OCI-LY1 (cell line): ENCODE data around the gene CNTNAP2.

Experiments
- H2AFZ ChIP-seq: fragments of 200-600 bp; sonication (generic), shearing (Covaris generic); 2 replicates; pipeline ENCODE4 v1.6.0; 2014; ENCODE audit warnings: antibody characterized with exemption, mild to moderate bottlenecking, low read length
- H3F3A ChIP-seq: fragments of 200-600 bp; sonication (generic), shearing (Covaris generic); 2 replicates; pipeline ENCODE4 v1.6.0; 2014; ENCODE audit warnings: mild to moderate bottlenecking, antibody characterized with exemption, low read length, moderate library complexity; ENCODE audit not compliant: insufficient read depth
- H3K27ac ChIP-seq: fragments of 200-600 bp; sonication (generic); 2 replicates; pipeline ENCODE4 v1.5.1; 2014; ENCODE audit warnings: low read length, mixed run types, mild to moderate bottlenecking, low read depth; ENCODE audit not compliant: poor library complexity, severe bottlenecking
- H3K27me3 ChIP-seq: fragments of 200-600 bp; sonication (generic); 2 replicates; pipeline ENCODE4 v1.6.0; 2014; ENCODE audit warnings: antibody characterized with exemption, mild to moderate bottlenecking, low read length, moderate library complexity; ENCODE audit not compliant: insufficient read depth
- H3K36me3 ChIP-seq: fragments of 200-600 bp; sonication (generic); 2 replicates; pipeline ENCODE4 v1.6.1; 2014; ENCODE audit warnings: mild to moderate bottlenecking, antibody characterized with exemption, low read length, moderate library complexity, mixed read lengths; ENCODE audit not compliant: insufficient read depth
- H3K4me1 ChIP-seq: fragments of 200-600 bp; sonication (generic); 2 replicates; pipeline ENCODE4 v1.5.1; 2014; ENCODE audit warnings: mild to moderate bottlenecking, low read length, moderate library complexity; ENCODE audit not compliant: insufficient read depth, severe bottlenecking
- H3K4me2 ChIP-seq: fragments of 200-600 bp; sonication (generic), shearing (Covaris generic); 2 replicates; pipeline ENCODE4 v1.6.1; 2014; ENCODE audit warnings: low read length
- H3K4me3 ChIP-seq: fragments of 200-600 bp; sonication (generic); 2 replicates; pipeline ENCODE4 v1.5.1; 2014; ENCODE audit warnings: low read length, low read depth, mild to moderate bottlenecking, mixed read lengths; ENCODE audit not compliant: poor library complexity, severe bottlenecking
- H3K79me2 ChIP-seq: fragments of 200-600 bp; shearing (Covaris generic); 2 replicates; pipeline ENCODE4 v1.6.1; 2016; ENCODE audit warnings: mixed run types, low read length, mixed read lengths; ENCODE audit not compliant: insufficient read depth
- H3K9ac ChIP-seq: fragments of 200-600 bp; sonication (generic), shearing (Covaris generic); 2 replicates; pipeline ENCODE4 v1.6.1; 2014; ENCODE audit warnings: mild to moderate bottlenecking, low read length, mixed read lengths
- H3K9me2 ChIP-seq: fragments of 200-600 bp; sonication (generic), shearing (Covaris generic); 2 replicates; pipeline ENCODE4 v1.6.1; 2014; ENCODE audit warnings: low read depth, mild to moderate bottlenecking, low read length, mixed read lengths
- H3K9me3 ChIP-seq: fragments of 200-600 bp; shearing (Covaris generic); 2 replicates; pipeline ENCODE4 v1.6.1; 2014; ENCODE audit warnings: low read length, mixed read lengths
- H4K20me1 ChIP-seq: fragments of 200-600 bp; sonication (generic), shearing (Covaris generic); 2 replicates; pipeline ENCODE4 v1.6.0; 2016; ENCODE audit warnings: mild to moderate bottlenecking, low read length; ENCODE audit not compliant: insufficient read depth
- CTCF ChIP-seq: fragments of 200-600 bp; sonication (generic), shearing (Covaris generic); IDR thresholded peaks from 2 replicates; pipeline ENCODE4 v1.5.1; 2017; ENCODE audit warnings: mild to moderate bottlenecking, antibody characterized with exemption, low read length, moderate library complexity, mixed read lengths
- EZH2 ChIP-seq: fragments of 200-600 bp; sonication (generic), shearing (Covaris generic); IDR thresholded peaks from 2 replicates; pipeline ENCODE4 v1.8.0; 2017; ENCODE audit warnings: borderline replicate concordance, mixed run types, mild to moderate bottlenecking, antibody characterized with exemption, low read length, moderate library complexity, mixed read lengths

Gene CNTNAP2

DNA sequence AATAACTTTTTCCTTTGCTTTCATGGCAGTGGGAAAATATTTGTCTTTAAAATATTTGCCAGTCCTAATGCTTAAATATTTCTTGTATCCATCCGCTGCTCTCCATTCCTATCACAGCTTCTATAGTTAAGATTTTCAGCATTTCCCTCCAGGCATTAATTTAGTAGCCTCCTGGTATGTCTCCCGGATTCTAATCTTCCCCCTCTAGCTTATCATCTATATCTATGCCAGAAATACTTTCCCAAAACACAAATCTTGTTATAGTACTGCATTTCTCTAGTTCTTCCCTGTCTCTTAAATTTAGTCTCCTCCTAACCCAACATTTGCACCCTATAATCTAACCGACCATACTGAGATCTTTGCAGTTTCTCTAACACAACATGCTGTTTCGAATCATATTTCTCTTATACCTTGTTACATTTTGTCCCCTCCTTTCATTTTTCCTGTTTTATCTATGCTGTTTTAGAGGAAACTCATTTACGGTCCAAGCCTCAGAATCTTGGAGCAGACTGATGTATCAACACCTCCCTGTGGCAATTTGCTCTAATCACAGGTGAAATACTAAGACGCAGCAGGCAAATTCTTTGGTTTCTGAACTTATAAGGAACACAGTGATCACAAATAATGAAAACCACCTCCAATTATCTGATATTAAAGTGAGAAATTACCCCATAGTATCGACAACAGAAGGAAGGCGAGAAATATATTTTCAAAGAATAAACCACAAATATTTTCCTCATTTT, 10.3 kb downstream of the CNTNAP2 start:
- Histone ChIP-seq H3K9me3 (peaks cover 11% of the 10 kb centered on the region), H3K9ac (no peak overlapping the region), H3K4me2 (peak overlapping the region; percentile 9; the same call in 1 of the 2 replicates), H3K27ac (no peak overlapping the region), H4K20me1 (no peaks in the 10 kb centered on the region), H2AFZ (peak overlapping the region; percentile 90), H3K9me2 (no peaks in the 10 kb centered on the region), H3K4me3 (no peak overlapping the region), H3K27me3 (no peaks in the 10 kb centered on the region), H3F3A (peaks cover 3% of the 10 kb centered on the region; the same call in 1 of the 2 replicates), H3K4me1 (peaks cover 18% of the 10 kb centered on the region), H3K79me2 (no peaks in the 10 kb centered on the region), H3K36me3 (no peaks in the 10 kb centered on the region)
- peak; percentile 48 for TF ChIP-seq CTCF
- TF ChIP-seq EZH2 = no peak

DNA sequence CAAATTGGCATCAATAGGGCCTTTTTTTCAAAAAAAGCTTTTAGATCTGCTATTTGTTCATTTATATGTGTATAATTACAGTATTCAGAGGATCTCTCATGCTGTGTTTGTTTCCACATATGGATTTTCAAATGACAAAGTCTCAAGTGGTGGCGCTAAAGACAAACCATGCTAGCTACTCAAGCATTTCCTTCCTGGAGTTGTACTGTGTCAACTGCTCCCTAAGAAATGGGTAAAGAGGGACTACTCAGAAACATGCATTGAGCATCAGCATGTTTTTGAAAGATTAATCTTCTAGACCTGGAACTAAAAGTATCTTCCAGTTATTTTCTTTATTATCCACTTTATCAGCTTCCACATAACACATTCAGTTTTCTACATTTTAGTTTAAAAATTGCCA, 12.7 kb downstream of the CNTNAP2 start:
- no peak overlapping the region for H3K4me2 ChIP-seq
- H3K4me1 ChIP-seq = peaks cover 18% of the 10 kb centered on the region
- TF ChIP-seq CTCF = peak; percentile 35
- no peak for TF ChIP-seq EZH2
- H3K9me3 ChIP-seq = peaks cover 10% of the 10 kb centered on the region
- no peak overlapping the region for H3K4me3 ChIP-seq
- H3K79me2 ChIP-seq = no peaks in the 10 kb centered on the region
- no peak overlapping the region for H3K9ac ChIP-seq
- H3K36me3 ChIP-seq = no peaks in the 10 kb centered on the region
- H3K27me3 ChIP-seq = no peaks in the 10 kb centered on the region
- no peaks in the 10 kb centered on the region for H4K20me1 ChIP-seq
- no peaks in the 10 kb centered on the region for H3K9me2 ChIP-seq
- H2AFZ ChIP-seq = no peak overlapping the region
- peaks cover 3% of the 10 kb centered on the region; the same call in 1 of the 2 replicates for H3F3A ChIP-seq
- no peak overlapping the region for H3K27ac ChIP-seq

- H3K9me3 ChIP-seq = peaks cover 10% of the 10 kb centered on the region
- no peak overlapping the region for H3K4me3 ChIP-seq
- TF ChIP-seq EZH2 (no peak), CTCF (no peak)
- peaks cover 18% of the 10 kb centered on the region for H3K4me1 ChIP-seq
- no peak overlapping the region for H3K9ac ChIP-seq
- no peaks in the 10 kb centered on the region for H4K20me1 ChIP-seq
- H3K79me2 ChIP-seq = no peaks in the 10 kb centered on the region
- H3K9me2 ChIP-seq = no peaks in the 10 kb centered on the region
- no peak overlapping the region for H3K27ac ChIP-seq
- no peaks in the 10 kb centered on the region for H3K27me3 ChIP-seq
- no peaks in the 10 kb centered on the region for H3K36me3 ChIP-seq
- H3K4me2 ChIP-seq = no peak overlapping the region
- H3F3A ChIP-seq = peaks cover 3% of the 10 kb centered on the region; the same call in 1 of the 2 replicates
- H2AFZ ChIP-seq = no peak overlapping the region
Measured at GRCh38 chr7:146129997-146130396, 13.4 kb downstream of the CNTNAP2 start.
